Measurements from ENCODE around the gene DCHS1. TPM values are rescaled to one million over a fixed set of nuclear protein-coding genes. Genes with fewer than 3 reads are reported as not detected.
A peak's percentile ranks its signal among the peaks of the same experiment; 100 is the strongest.
"Not testable (repeated sequence)": the region's sequence is repeated elsewhere in the genome, so short reads cannot be mapped to it uniquely, and the experiment has no call there.

DCHS1 gene
- total and polyA plus RNA-seq, 10 donors, result 1.9 to 58.8 (median 36.3) TPM

DNA sequence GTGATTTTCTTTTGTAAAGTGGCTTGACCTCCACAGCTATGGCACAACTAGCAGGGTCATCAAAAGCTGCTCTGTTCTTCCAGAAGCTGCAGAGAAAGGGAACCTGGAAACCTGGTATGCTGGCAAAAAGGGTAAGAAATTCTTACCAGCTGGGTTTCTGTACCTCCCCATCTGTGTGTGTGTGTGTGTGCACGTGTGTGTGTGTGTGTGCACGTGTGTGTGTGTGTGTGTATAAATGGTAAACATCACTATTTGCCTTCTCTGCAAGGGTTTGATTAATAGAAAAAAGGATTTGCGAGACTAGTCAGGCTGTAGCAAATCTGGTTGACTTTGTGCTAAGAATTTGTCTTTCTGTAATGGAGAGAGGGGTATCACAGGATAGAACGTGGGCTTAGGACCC, 32.3 kb upstream of the DCHS1 start:
- no peak for DNase-seq
- Histone ChIP-seq H3K4me1 (peaks cover 0 to 14% (median 6%) of the 10 kb centered on the region in 6 donors), H3K27ac (no peak overlapping the region), H3K36me3 (no peaks in the 10 kb centered on the region), H3K4me3 (no peak overlapping the region), H3K9me3 (no peaks in the 10 kb centered on the region), H3K27me3 (replicated peaks in 1 of 7) (no peaks in the 10 kb centered on the region)
- TF ChIP-seq POLR2AphosphoS5 (IDR thresholded peaks at IDR 0.05), result no peak
- TF ChIP-seq POLR2A (IDR thresholded peaks at IDR 0.05), result no peak
- TF ChIP-seq, protein P1, sequence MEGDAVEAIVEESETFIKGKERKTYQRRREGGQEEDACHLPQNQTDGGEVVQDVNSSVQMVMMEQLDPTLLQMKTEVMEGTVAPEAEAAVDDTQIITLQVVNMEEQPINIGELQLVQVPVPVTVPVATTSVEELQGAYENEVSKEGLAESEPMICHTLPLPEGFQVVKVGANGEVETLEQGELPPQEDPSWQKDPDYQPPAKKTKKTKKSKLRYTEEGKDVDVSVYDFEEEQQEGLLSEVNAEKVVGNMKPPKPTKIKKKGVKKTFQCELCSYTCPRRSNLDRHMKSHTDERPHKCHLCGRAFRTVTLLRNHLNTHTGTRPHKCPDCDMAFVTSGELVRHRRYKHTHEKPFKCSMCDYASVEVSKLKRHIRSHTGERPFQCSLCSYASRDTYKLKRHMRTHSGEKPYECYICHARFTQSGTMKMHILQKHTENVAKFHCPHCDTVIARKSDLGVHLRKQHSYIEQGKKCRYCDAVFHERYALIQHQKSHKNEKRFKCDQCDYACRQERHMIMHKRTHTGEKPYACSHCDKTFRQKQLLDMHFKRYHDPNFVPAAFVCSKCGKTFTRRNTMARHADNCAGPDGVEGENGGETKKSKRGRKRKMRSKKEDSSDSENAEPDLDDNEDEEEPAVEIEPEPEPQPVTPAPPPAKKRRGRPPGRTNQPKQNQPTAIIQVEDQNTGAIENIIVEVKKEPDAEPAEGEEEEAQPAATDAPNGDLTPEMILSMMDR (IDR thresholded peaks at IDR 0.05 in 8 of 11, conservative IDR thresholded peaks at IDR 0.05 in 3 of 11), result no peak
- intact Hi-C loops (cut with DNase I; ENCODE audit: low total_unique reads), result no loop called here
- WGBS, 5 donors, result 65 to 83% (median 77%) methylated on average over 4 of the region's 4 CpGs

- Histone ChIP-seq H3K9me3 (no peaks in the 10 kb centered on the region), H3K27me3 (replicated peaks in 1 of 7) (no peaks in the 10 kb centered on the region), H3K4me3 (no peak overlapping the region), H3K4me1 (peaks cover 11 to 26% (median 23%) of the 10 kb centered on the region in 6 donors), H3K27ac (no peak overlapping the region), H3K36me3 (peaks cover 0 to 11% (median 4%) of the 10 kb centered on the region in 6 donors)
- DNase-seq, result no peak
- intact Hi-C loops (cut with DNase I; ENCODE audit: low total_unique reads), result no loop called here
- TF ChIP-seq POLR2AphosphoS5 (IDR thresholded peaks at IDR 0.05) (no peak), POLR2A (IDR thresholded peaks at IDR 0.05) (no peak)
- TF ChIP-seq, protein P1 (IDR thresholded peaks at IDR 0.05 in 8 of 11, conservative IDR thresholded peaks at IDR 0.05 in 3 of 11), result no peak
Observed at GRCh38 chr11:6686006-6686405, 30.4 kb upstream of the DCHS1 start.

DNA sequence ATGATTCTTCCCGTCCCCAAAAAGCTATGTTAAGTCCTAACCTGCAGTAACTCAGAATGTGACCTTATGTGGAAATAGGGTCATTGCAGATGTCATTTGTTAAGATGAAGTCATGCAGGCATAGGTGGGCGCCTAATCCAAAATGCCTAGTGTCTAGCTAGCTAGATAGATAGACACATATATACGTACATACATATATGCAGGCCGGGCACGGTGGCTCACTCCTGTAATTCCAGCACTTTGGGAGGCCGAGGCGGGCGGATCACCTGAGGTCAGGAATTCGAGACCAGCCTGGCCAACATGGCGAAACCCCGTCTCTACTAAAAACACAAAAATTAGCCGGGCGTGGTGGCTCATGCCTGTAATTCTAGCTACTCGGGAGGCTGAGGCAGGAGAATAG, 28.5 kb upstream of the DCHS1 start:
- peak overlapping the region in 7 of 8 donors; percentile 90 to 96 (median 92) for H3K27ac ChIP-seq
- H3K36me3 ChIP-seq, result peaks cover 0 to 28% (median 13%) of the 10 kb centered on the region in 6 donors
- intact Hi-C loops (cut with DNase I; ENCODE audit: low total_unique reads), result loop anchor here (5.0 kb wide), 1 partner anchor 82 kb away; the partner anchor contains the start of genes ILK and RRP8
- WGBS, 5 donors, result 87 to 91% (median 90%) methylated on average over 13 to 14 of the region's 14 CpGs
- not testable (repeated sequence) for H3K9me3 ChIP-seq; H3K27me3 ChIP-seq (replicated peaks in 1 of 7)
- H3K4me1 ChIP-seq, result peaks cover 11 to 38% (median 24%) of the 10 kb centered on the region in 6 donors
- peak; percentile 80 for DNase-seq
- H3K4me3 ChIP-seq, result peak overlapping the region in 2 of 8 donors; percentile 92 to 100

GRCh38 chr11:6682936-6683861, 27.6 kb upstream of the DCHS1 start, which contains the start of gene MRPL17:
TSS of gene MRPL17 (minus strand) at chr11:6683340. CDS start at chr11:6683296, 44 bp downstream.
- peak; percentile 99 for DNase-seq
- Histone ChIP-seq H3K27ac (peak within 1 kb of the TSS; percentile 90 to 96 (median 92)), H3K27me3 (replicated peaks in 1 of 7) (no peaks in the 10 kb centered on the region), H3K4me3 (peak within 1 kb of the TSS; percentile 81 to 100 (median 96)), H3K36me3 (peaks cover 0 to 30% (median 13%) of the 10 kb centered on the region in 6 donors), H3K4me1 (peaks cover 11 to 38% (median 24%) of the 10 kb centered on the region in 6 donors), H3K9me3 (no peaks in the 10 kb centered on the region)
- intact Hi-C loops (cut with DNase I; ENCODE audit: low total_unique reads), result loop anchor here (5.0 kb wide), 1 partner anchor 81 kb away; the partner anchor contains the start of genes ILK and RRP8
- peak in 2 of 3 donors; percentile 17 to 61 for TF ChIP-seq POLR2A (IDR thresholded peaks at IDR 0.05)
- TF ChIP-seq POLR2AphosphoS5 (IDR thresholded peaks at IDR 0.05), result peak; percentile 95 to 97 (median 96)
- TF ChIP-seq, protein P1 (IDR thresholded peaks at IDR 0.05 in 8 of 11, conservative IDR thresholded peaks at IDR 0.05 in 3 of 11), result peak; percentile 70 to 97 (median 93)
- WGBS, 5 donors, result 0 to 1% (median 0%) methylated on average over 67 to 70 of the region's 70 CpGs

Measured in spleen (tissue), 11 donors.